WTC11 (cell line): ENCODE measurements around the gene CBFB.

Experiments used
- TF ChIP-seq, protein P1 (sequence below): sonication (generic); formaldehyde crosslinking; IDR thresholded peaks from 2 replicates; pipeline ENCODE4 v1.8.1; 2022; ENCODE audit warnings: low read depth, missing genetic modification reagents, borderline replicate concordance
- TF ChIP-seq, protein P2 (sequence below): fragments of 200-600 bp; IDR thresholded peaks from 2 replicates; pipeline ENCODE4 v1.8.0; 2022; ENCODE audit warnings: antibody characterized with exemption

DNA sequence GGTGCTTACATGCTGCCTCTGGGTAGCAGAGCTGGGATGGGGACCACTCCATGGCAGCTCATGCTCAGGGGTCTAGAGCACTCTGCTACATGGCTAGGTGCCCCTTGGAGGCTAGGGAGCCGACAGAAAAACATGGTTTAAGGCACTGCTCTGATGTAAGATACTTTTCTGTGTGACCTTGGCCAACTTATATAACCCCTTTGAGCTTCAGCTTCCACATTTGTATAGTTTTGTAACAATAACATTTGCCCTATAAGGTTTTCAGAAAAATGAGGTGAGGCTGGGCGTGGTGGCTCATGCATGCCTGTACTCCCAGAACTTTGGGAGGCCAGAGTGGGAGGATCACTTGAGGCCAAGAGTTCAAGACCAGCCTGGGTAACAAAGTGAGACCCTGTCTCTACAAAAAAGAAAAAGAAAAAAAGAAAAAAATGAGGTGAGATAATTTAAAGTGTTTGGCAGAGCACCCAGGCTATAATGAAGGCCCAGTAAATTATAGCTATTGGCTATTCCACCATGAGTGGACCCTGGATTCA lies 37.3 kb upstream of the CBFB start:
- TF ChIP-seq, protein P1, sequence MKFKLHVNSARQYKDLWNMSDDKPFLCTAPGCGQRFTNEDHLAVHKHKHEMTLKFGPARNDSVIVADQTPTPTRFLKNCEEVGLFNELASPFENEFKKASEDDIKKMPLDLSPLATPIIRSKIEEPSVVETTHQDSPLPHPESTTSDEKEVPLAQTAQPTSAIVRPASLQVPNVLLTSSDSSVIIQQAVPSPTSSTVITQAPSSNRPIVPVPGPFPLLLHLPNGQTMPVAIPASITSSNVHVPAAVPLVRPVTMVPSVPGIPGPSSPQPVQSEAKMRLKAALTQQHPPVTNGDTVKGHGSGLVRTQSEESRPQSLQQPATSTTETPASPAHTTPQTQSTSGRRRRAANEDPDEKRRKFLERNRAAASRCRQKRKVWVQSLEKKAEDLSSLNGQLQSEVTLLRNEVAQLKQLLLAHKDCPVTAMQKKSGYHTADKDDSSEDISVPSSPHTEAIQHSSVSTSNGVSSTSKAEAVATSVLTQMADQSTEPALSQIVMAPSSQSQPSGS (CRISPR knock-in tag) = no peak
- TF ChIP-seq, protein P2, sequence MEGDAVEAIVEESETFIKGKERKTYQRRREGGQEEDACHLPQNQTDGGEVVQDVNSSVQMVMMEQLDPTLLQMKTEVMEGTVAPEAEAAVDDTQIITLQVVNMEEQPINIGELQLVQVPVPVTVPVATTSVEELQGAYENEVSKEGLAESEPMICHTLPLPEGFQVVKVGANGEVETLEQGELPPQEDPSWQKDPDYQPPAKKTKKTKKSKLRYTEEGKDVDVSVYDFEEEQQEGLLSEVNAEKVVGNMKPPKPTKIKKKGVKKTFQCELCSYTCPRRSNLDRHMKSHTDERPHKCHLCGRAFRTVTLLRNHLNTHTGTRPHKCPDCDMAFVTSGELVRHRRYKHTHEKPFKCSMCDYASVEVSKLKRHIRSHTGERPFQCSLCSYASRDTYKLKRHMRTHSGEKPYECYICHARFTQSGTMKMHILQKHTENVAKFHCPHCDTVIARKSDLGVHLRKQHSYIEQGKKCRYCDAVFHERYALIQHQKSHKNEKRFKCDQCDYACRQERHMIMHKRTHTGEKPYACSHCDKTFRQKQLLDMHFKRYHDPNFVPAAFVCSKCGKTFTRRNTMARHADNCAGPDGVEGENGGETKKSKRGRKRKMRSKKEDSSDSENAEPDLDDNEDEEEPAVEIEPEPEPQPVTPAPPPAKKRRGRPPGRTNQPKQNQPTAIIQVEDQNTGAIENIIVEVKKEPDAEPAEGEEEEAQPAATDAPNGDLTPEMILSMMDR = no peak
